HG03045 (cell line): Measurements from ENCODE around the gene ITPRID1.

Experiments used
- ATAC-seq: cut with Tn5 transposase; IDR thresholded peaks from one replicate; pipeline ENCODE4 v1.9.1; 2021; ENCODE audit warnings: mild to moderate bottlenecking, moderate library complexity; ENCODE audit not compliant: unreplicated experiment

The ITPRID1 gene

DNA sequence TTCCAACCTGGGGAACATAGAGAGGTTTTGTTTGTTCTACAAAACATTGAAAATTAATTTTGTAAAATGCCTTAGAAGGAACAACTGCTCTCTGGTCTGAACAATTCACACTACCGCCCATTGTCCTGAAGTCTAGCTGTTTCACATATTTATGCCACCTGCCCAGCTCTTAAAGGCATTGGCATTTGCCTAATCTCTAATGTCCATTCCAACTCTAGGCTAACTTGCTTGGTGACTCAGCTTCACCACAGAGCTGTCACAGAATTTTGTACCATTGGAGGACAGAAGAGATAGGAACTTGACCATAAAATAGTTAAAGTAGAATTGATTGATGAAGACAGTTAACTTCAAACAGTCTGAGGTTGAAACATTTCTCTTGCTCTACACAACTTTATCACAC is 119.6 kb downstream of the ITPRID1 start:
- ATAC-seq = no peak

- ATAC-seq = no peak
Observed at GRCh38 chr7:31633894-31634494, 120.1 kb downstream of the ITPRID1 start.

DNA sequence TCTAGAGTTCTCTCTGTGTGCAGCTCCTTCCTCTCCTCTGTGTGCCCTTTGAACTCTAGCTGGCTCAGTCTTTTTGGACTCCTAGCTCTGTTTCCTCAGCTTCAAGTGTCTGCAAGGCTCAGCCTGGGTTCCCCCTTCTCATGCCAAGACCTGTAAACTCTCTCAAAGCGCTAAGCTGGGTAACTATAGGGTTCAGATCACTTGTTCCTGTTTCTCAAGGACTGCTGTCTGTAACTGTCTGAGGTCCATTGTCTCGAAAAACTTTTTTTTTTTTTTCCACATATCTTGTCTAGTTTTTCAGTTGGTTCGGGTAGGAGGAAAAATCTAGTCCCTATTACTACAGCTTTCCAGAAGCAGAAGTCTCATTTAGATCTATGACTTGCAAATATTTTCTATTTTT is 126.5 kb downstream of the ITPRID1 start:
- no peak for ATAC-seq

GRCh38 chr7:31642681-31643115 is 128.8 kb downstream of the ITPRID1 start:
- ATAC-seq = no peak

GRCh38 chr7:31646942-31647341 is 133.1 kb downstream of the ITPRID1 start:
- ATAC-seq = no peak

GRCh38 chr7:31647511-31647910 is 133.6 kb downstream of the ITPRID1 start:
- no peak for ATAC-seq

- ATAC-seq = no peak
Observed at GRCh38 chr7:31648288-31648687, 134.4 kb downstream of the ITPRID1 start.

DNA sequence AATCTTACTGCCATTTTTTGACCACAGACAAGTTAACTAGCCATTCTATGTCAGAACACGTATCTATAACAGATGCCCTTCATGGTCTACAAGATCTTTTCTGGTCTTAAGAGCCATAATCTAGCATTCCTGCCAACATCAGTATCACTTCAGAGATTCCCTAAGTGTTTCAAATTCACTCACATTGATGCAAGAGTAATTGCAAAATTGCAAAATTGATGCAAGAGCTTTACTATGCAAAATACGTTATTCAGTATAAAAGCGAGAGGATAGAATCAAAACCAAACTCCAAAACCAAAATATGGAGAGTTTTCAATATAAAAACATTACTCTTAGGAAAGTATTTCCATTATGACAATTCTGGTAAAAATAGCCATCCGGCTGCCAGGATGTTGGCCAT is 135.0 kb downstream of the ITPRID1 start:
- ATAC-seq = no peak

DNA sequence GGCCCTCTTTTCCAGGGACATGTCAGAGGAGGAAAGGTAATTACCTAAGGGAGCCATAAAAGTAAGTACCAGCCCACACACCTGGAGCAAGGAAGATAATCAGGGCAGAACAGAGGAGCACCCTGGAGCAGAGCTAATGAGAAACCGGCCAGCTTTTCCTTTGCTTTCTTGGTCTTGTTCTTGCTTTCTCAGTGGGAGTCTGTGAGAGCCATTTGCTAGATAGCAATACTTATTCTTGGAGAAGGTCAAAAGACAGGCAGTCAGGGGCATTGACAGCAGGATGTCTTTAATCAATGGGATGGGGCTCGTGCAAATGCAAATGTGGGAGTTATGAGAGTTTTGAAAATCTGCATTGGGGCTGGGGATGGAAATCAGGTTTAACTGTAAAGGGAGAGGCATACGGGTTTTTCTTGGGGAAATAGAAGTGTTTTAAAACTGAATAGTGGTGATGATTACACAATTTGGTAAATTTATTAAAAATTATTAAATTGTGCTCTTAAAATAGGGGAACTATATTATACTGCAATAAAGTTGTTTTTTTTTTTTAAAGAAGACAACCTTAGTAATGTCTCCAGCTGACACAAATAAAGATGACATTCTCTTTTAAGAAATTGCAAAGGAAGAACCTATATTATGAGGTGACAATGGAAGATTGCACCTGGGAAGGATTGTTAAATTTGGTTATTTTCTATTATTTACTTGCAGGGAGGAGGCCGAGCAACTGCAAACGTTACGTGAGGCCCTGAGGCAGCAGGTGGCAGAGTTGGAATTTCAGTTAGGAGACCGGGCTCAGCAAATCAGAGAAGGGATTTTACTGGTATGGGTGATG is 137.6 kb downstream of the ITPRID1 start:
- ATAC-seq = no peak

GRCh38 chr7:31652063-31652326 is 138.1 kb downstream of the ITPRID1 start:
- ATAC-seq = no peak

DNA sequence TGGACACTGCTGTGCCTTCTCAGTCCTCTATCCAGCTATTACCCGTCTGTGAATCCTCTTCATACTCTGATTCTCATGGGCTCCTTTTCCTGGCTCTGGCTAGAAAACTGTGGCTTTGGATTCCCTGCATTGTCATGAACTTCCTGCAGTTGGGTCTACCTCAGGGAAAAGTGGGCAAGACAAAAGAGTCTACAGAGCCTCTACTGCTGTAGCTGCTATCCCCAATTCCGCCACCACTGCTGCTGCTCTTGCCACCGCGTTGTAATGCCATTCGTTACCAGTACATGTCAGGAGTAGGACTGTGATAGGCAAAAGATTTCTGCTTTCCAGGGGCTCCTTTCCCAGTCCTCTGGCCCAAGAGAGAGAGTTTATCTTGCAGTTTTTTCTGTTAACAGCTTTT is 149.2 kb downstream of the ITPRID1 start:
- ATAC-seq = no peak

DNA sequence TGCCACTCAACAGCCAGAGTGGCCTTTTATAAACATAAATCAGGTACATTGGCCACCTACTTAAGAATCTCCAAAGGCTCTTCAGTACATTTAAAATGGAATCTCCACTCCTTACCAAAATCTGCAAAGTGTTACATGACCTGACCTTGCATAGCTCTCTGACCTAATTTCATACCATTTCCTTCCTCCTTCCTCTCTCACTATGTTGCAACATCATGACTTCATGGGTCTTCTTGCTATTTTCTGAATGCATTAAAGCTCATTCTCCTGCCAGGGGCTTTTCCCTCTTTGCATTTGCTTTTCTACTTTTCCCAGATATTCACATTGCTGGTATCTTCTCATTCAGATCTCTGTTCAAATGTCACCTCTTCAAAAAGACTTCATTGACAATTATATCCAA is 151.0 kb downstream of the ITPRID1 start:
- ATAC-seq = no peak

DNA sequence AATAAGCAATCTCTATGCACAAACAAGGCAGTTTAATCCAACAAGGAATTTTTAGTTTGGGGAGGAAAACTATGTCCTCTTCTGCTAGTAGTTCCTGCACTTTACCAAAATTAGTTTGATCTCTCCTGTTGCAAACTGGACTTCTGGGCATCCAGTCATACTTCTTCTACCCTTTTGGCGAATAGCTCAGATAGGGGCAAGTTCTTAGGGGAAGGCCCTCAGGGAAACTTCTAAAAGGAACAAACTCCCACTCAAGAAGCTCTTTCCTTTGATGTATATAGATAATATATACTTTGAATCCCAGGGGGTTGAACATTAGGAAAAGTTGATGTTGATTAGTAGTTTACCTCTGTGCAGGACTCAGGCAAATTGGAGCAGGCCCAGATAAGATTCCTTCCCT is 151.7 kb downstream of the ITPRID1 start:
- ATAC-seq = no peak

GRCh38 chr7:31669461-31669860 is 155.6 kb downstream of the ITPRID1 start:
- ATAC-seq = no peak

- ATAC-seq = no peak
Observed at GRCh38 chr7:31679574-31680305, 165.8 kb downstream of the ITPRID1 start.

GRCh38 chr7:31683445-31684225 is 169.7 kb downstream of the ITPRID1 start:
- no peak for ATAC-seq

DNA sequence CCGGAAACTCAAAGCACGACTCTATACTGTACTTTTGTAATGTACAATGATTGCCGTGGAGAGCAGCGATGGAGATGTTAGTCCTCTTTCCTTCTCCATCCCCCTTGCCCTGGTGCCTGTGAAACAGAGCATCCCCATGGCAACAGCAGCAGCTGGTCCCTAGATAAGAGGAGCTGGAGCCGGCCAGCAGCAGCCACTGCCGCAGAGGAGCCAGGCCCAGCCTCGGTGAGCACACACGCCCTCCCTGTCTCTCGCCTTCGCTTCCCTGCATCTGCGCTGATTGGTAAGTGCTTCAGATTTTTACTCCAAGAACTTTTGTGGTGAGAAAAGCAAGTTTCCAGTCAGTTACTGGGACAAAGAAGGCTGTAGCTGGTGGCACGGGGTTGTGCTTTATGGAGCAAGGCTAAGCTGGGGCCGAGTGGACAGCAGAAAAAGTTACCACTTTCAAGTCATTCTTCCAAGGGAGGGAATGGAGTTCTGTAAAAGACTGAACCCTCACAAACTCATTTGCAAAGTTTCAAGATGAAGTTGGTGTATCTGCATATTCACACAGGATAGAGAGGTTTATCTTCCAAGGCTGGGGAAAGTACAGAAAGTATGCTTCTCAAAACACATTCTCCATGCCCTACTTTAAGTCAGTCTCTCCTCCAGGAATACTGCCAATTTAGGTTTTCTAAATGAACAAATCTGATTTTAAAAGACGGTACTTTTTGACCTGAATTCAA is 173.3 kb downstream of the ITPRID1 start, which contains the start of gene PPP1R17:
Gene PPP1R17, plus strand, starts transcription at position 192 of the 725 bp plus-strand sequence. CDS start 5,227 bp downstream, outside the sequence.
- no peak for ATAC-seq

DNA sequence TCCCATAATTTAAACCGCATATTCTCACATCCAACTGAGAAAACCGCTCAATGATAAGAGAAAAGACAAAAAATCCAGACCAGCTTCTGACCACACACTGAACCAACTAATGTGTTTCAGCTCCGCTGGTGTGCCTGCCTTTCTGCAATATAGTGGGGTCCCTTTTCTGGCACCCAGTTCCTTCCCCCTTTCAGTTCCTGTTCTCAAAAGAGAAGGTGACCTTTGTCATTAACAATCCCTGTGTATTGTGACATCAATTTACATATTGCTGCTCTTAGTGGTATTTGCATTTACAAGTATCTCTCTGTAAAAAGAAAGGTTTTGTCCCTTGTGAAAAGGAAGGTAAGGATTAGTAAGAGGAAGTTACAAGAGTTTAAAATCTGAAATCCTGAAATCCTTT is 174.5 kb downstream of the ITPRID1 start:
- no peak for ATAC-seq

- no peak for ATAC-seq
Observed at GRCh38 chr7:31688996-31689395, 175.1 kb downstream of the ITPRID1 start.

GRCh38 chr7:31690935-31691334 is 177.0 kb downstream of the ITPRID1 start:
- ATAC-seq = no peak

DNA sequence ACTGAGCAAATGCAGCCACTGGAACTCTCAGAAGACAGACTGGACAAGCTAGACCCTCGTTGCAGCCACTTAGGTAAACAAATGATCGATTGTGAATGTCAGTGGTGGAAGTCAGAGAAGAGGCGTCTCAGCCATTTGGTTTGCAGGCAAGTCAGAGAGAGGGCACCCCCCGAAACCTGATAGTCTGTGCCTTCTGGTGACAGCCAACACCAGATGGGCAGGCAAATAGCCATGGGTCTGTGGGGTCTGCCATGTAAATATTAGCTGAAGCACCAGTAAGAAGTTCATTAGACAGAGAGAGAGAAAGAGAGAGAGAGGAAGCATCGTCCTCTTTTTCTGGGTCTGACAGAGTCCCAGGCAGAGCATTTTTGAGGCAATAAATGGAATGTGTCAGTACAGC is 178.6 kb downstream of the ITPRID1 start:
- no peak for ATAC-seq
